Fibroblast of lung (primary cell): ENCODE data around the gene CLGN. TPM values are rescaled to one million over a fixed set of nuclear protein-coding genes. Genes with fewer than 3 reads are reported as not detected.

ENCODE experiments used
- DNase-seq, 2 donors: peaks; one replicate each; pipeline versions ENCODE4 v3.0.0 to v3.0.0-alpha.2; 2010; ENCODE audit warnings: low read depth in 2 of 2
- H2AFZ ChIP-seq: 2 replicates; pipeline ENCODE4 v1.5.1; 2012; ENCODE audit warnings: low read length, control low read depth, inconsistent platforms
- H3K27ac ChIP-seq: 2 replicates; pipeline ENCODE4 v1.5.1; 2011; ENCODE audit warnings: low read length, control low read depth; ENCODE audit not compliant: insufficient read depth
- H3K27me3 ChIP-seq: 2 replicates; pipeline ENCODE4 v1.5.1; 2011; ENCODE audit warnings: mild to moderate bottlenecking, low read length; ENCODE audit not compliant: control insufficient read depth, insufficient read depth
- H3K36me3 ChIP-seq: 2 replicates; pipeline ENCODE4 v1.5.1; 2011; ENCODE audit warnings: low read length; ENCODE audit not compliant: control insufficient read depth, insufficient read depth
- H3K4me1 ChIP-seq: 2 replicates; pipeline ENCODE4 v1.5.1; 2011; ENCODE audit warnings: low read length; ENCODE audit not compliant: control insufficient read depth, insufficient read depth; ENCODE audit errors: extremely low read depth
- H3K4me2 ChIP-seq: 2 replicates; pipeline ENCODE4 v1.5.1; 2011; ENCODE audit warnings: low read length, control low read depth; ENCODE audit not compliant: insufficient read depth; ENCODE audit errors: extremely low read depth
- H3K4me3 ChIP-seq, 4 experiments: fragments of 200-600 bp in 1 of 4; sonication (generic) in 1 of 4; replicated peaks in 1 of 4; 2 replicates each; pipeline ENCODE4 v1.5.1; 2011 to 2016; ENCODE audit warnings: low read length in 4 of 4, low read depth in 3 of 4, mild to moderate bottlenecking in 3 of 4, control low read depth in 2 of 4, inconsistent platforms in 1 of 4, mixed read lengths in 1 of 4; ENCODE audit not compliant: insufficient read depth in 1 of 4; ENCODE audit errors: control extremely low read depth in 1 of 4
- H3K79me2 ChIP-seq: 2 replicates; pipeline ENCODE4 v1.5.1; 2012; ENCODE audit warnings: mild to moderate bottlenecking, low read length, inconsistent platforms; ENCODE audit not compliant: control insufficient read depth, insufficient read depth
- H3K9ac ChIP-seq: 2 replicates; pipeline ENCODE4 v1.5.1; 2011; ENCODE audit warnings: mild to moderate bottlenecking, low read length, control low read depth; ENCODE audit not compliant: insufficient read depth
- H3K9me3 ChIP-seq: 2 replicates; pipeline ENCODE4 v1.5.1; 2012; ENCODE audit warnings: low read depth, low read length; ENCODE audit not compliant: control insufficient read depth, insufficient read depth
- H4K20me1 ChIP-seq: 2 replicates; pipeline ENCODE4 v1.5.1; 2011; ENCODE audit warnings: low read length; ENCODE audit not compliant: control insufficient read depth, insufficient read depth; ENCODE audit errors: extremely low read depth
- CTCF ChIP-seq, 2 donors: IDR thresholded peaks in 1 of 2; conservative IDR thresholded peaks in 1 of 2; 1 replicate in 1 of 2; 2 replicates in 1 of 2; pipeline ENCODE4 v1.5.1; 2011 to 2012; ENCODE audit warnings: low read length in 2 of 2, control low read depth in 1 of 2, inconsistent platforms in 1 of 2, low read depth in 1 of 2, mild to moderate bottlenecking in 1 of 2
- EZH2 ChIP-seq: IDR thresholded peaks from 2 replicates; pipeline ENCODE4 v1.5.1; 2012; ENCODE audit warnings: low read length, control low read depth, mild to moderate bottlenecking; ENCODE audit errors: missing control alignments
- polyA plus RNA-seq, 2 donors: library from polyadenylated mRNA; depleted of rRNA in 1 of 2; stranded (reverse) in 1 of 2; unstranded in 1 of 2; fragments of >200 nt; gene quantifications; 2 replicates each; pipeline ENCODE4 v1.2.1, GENCODE V29; 2011 to 2012; ENCODE audit warnings: missing spikeins in 1 of 2
- total RNA-seq: library from RNA; depleted of rRNA; stranded (reverse); fragments of >200 nt; gene quantifications from 2 replicates; pipeline ENCODE4 v1.2.1, GENCODE V29; 2014

The CLGN gene
- total and polyA plus RNA-seq, 2 donors (not counting 1 experiment from before 2014, with no cell fraction given): 3.4 to 18.0 TPM

- H3K36me3 ChIP-seq: no peaks in the 10 kb centered on the region
- TF ChIP-seq CTCF (conservative IDR thresholded peaks at IDR 0.05 in 1 of 2, IDR thresholded peaks at IDR 0.05 in 1 of 2; ENCODE audit: low read depth in 1 of 2, low read length in 2 of 2) (no peak), EZH2 (no peak)
- no peaks in the 10 kb centered on the region for H3K79me2 ChIP-seq
- no peak overlapping the region for H3K27ac ChIP-seq
- no peak for DNase-seq
- H3K27me3 ChIP-seq: no peaks in the 10 kb centered on the region
- no peak overlapping the region for H2AFZ ChIP-seq
- H3K4me1 ChIP-seq: no peaks in the 10 kb centered on the region
- no peaks in the 10 kb centered on the region for H3K9me3 ChIP-seq
- no peak overlapping the region for H3K9ac ChIP-seq
- no peak overlapping the region for H3K4me2 ChIP-seq
- no peaks in the 10 kb centered on the region for H4K20me1 ChIP-seq
- H3K4me3 ChIP-seq: no peak overlapping the region
Observed at GRCh38 chr4:140408974-140409373, 18.5 kb downstream of the CLGN start.

- no peak overlapping the region for H2AFZ ChIP-seq
- TF ChIP-seq EZH2: no peak
- no peak for TF ChIP-seq CTCF (conservative IDR thresholded peaks at IDR 0.05 in 1 of 2, IDR thresholded peaks at IDR 0.05 in 1 of 2; ENCODE audit: low read depth in 1 of 2, low read length in 2 of 2)
- no peak for DNase-seq
- no peaks in the 10 kb centered on the region for H3K9me3 ChIP-seq
- H3K4me2 ChIP-seq: no peak overlapping the region
- H3K27ac ChIP-seq: no peak overlapping the region
- H3K4me3 ChIP-seq: no peak overlapping the region
- no peaks in the 10 kb centered on the region for H3K4me1 ChIP-seq
- H3K27me3 ChIP-seq: no peaks in the 10 kb centered on the region
- no peaks in the 10 kb centered on the region for H3K79me2 ChIP-seq
- no peak overlapping the region for H3K9ac ChIP-seq
- H3K36me3 ChIP-seq: no peaks in the 10 kb centered on the region
- no peaks in the 10 kb centered on the region for H4K20me1 ChIP-seq
Observed at GRCh38 chr4:140406292-140406691, 21.2 kb downstream of the CLGN start.

GRCh38 chr4:140400111-140400510 lies 27.3 kb downstream of the CLGN start:
- H3K27ac ChIP-seq: no peak overlapping the region
- DNase-seq: no peak
- no peaks in the 10 kb centered on the region for H4K20me1 ChIP-seq
- no peak overlapping the region for H3K4me3 ChIP-seq
- no peaks in the 10 kb centered on the region for H3K27me3 ChIP-seq
- H3K4me1 ChIP-seq: no peaks in the 10 kb centered on the region
- no peak overlapping the region for H3K4me2 ChIP-seq
- no peaks in the 10 kb centered on the region for H3K36me3 ChIP-seq
- no peak overlapping the region for H2AFZ ChIP-seq
- H3K9ac ChIP-seq: no peak overlapping the region
- H3K9me3 ChIP-seq: no peaks in the 10 kb centered on the region
- H3K79me2 ChIP-seq: no peaks in the 10 kb centered on the region
- no peak for TF ChIP-seq CTCF (conservative IDR thresholded peaks at IDR 0.05 in 1 of 2, IDR thresholded peaks at IDR 0.05 in 1 of 2; ENCODE audit: low read depth in 1 of 2, low read length in 2 of 2)
- TF ChIP-seq EZH2: no peak
